Kidney (tissue), 14 donors: Measurements from ENCODE around the gene PLCL2. TPM values are rescaled to one million over a fixed set of nuclear protein-coding genes. Genes with fewer than 3 reads are reported as not detected.

Source experiments
- DNase-seq, 5 donors: peaks; one replicate each; pipeline ENCODE4 v3.0.0-alpha.2; 2013 to 2020
- FAIRE-seq: peaks from 2 replicates; lab custom pipeline; 2012; peaks lifted over from hg19 to GRCh38; lab: Jason Lieb, UNC
- H3K27ac ChIP-seq, 2 donors: one replicate each; pipeline ENCODE4 v1.7.0; 2013; ENCODE audit warnings: low read depth in 2 of 2, low read length in 2 of 2, inconsistent platforms in 1 of 2
- H3K27me3 ChIP-seq: one replicate; pipeline ENCODE4 v1.7.1; 2013; ENCODE audit warnings: low read length, inconsistent platforms; ENCODE audit not compliant: control insufficient read depth, insufficient read depth
- H3K36me3 ChIP-seq, 3 donors: one replicate each; pipeline versions ENCODE4 v1.7.0 to v1.7.1; 2013; ENCODE audit warnings: low read length in 3 of 3, control low read depth in 1 of 3, inconsistent platforms in 1 of 3; ENCODE audit not compliant: insufficient read depth in 3 of 3, control insufficient read depth in 2 of 3
- H3K4me1 ChIP-seq, 3 donors: one replicate each; pipeline versions ENCODE4 v1.7.0 to v1.7.1; 2013; ENCODE audit warnings: low read length in 3 of 3, inconsistent platforms in 1 of 3, low read depth in 1 of 3; ENCODE audit not compliant: control insufficient read depth in 2 of 3, insufficient read depth in 2 of 3
- H3K4me3 ChIP-seq, 3 donors: one replicate each; pipeline versions ENCODE4 v1.7.0 to v1.8.1; 2013; ENCODE audit warnings: low read length in 3 of 3, control low read depth in 1 of 3, inconsistent platforms in 1 of 3
- H3K9ac ChIP-seq, 3 donors: one replicate each; pipeline versions ENCODE4 v1.7.0 to v1.7.1; 2013; ENCODE audit warnings: low read length in 3 of 3, control low read depth in 1 of 3, inconsistent platforms in 1 of 3
- H3K9me3 ChIP-seq, 3 donors: one replicate each; pipeline versions ENCODE4 v1.7.0 to v1.7.1; 2013; ENCODE audit warnings: low read length in 3 of 3, control low read depth in 1 of 3, inconsistent platforms in 1 of 3; ENCODE audit not compliant: control insufficient read depth in 2 of 3, insufficient read depth in 1 of 3
- intact Hi-C: fragments of 100-400 bp; cut with DNase I; formaldehyde crosslinking; loops from one replicate; pipeline ENCODE4 v1.11.1; 2022
- polyA plus RNA-seq: library from polyadenylated mRNA; stranded (reverse); fragments of 350-450 nt; fragmentation: Illumina TruSeq; extraction: RNeasy Lipid Tissue Mini Kit (QIAGEN cat#74804); gene quantifications from one replicate; pipeline ENCODE4 v1.2.3, GENCODE V29; 2014; ENCODE audit warnings: low read depth, low replicate concordance; ENCODE audit not compliant: insufficient read depth
- total RNA-seq: library from RNA; stranded (reverse); fragmentation: NEBNext Ultra II Directional; extraction: Animal tissue kit (Norgen Biotek cat#: 25700); gene quantifications from one replicate; pipeline ENCODE4 v1.2.1, GENCODE V29; 2021
- TF ChIP-seq, protein P1 (sequence below): IDR thresholded peaks from 3 replicates; pipeline ENCODE4 v1.5.1; 2012; ENCODE audit warnings: mild to moderate bottlenecking, moderate library complexity, borderline replicate concordance; ENCODE audit not compliant: insufficient read depth; ENCODE audit errors: extremely low read depth
- donor health status: control.
- donor health status: control.
- donor health status: control.
- donor health status: control.
- donor health status: control.
- donor health status: DM: yes; HTN: yes; CAD: no.
- donor health status: Normal renal cell carcinoma (clear cell type).

Gene PLCL2
- total and polyA plus RNA-seq, 2 donors from 2014 or later: 10.5 to 19.1 TPM

DNA sequence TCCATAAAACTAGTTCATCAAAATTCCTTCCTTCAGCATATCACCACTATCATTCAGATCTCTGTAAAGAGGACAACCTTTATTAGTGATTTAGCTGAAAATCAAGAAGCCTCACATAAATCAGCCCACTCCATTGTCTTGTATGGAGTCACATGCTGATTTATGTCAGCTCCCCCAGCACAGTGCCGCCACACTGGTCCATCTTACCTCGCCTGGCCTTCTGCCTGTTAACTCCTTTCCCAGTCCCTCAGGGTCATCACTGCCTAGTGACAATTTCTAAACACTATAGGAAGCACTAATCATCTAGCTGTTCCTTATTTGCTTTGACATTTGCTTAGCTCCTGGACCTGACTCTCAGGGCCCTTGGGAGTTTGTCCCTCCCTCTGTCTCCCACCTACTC is 75.4 kb downstream of the PLCL2 start:
- no peaks in the 10 kb centered on the region for H3K4me1 ChIP-seq
- H3K27ac ChIP-seq: no peak overlapping the region
- H3K9me3 ChIP-seq: no peaks in the 10 kb centered on the region
- no peak for FAIRE-seq
- H3K4me3 ChIP-seq: no peak overlapping the region
- DNase-seq: no peak
- TF ChIP-seq, protein P1, sequence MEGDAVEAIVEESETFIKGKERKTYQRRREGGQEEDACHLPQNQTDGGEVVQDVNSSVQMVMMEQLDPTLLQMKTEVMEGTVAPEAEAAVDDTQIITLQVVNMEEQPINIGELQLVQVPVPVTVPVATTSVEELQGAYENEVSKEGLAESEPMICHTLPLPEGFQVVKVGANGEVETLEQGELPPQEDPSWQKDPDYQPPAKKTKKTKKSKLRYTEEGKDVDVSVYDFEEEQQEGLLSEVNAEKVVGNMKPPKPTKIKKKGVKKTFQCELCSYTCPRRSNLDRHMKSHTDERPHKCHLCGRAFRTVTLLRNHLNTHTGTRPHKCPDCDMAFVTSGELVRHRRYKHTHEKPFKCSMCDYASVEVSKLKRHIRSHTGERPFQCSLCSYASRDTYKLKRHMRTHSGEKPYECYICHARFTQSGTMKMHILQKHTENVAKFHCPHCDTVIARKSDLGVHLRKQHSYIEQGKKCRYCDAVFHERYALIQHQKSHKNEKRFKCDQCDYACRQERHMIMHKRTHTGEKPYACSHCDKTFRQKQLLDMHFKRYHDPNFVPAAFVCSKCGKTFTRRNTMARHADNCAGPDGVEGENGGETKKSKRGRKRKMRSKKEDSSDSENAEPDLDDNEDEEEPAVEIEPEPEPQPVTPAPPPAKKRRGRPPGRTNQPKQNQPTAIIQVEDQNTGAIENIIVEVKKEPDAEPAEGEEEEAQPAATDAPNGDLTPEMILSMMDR: no peak
- H3K27me3 ChIP-seq: no peaks in the 10 kb centered on the region
- no peaks in the 10 kb centered on the region for H3K36me3 ChIP-seq
- H3K9ac ChIP-seq: no peak overlapping the region
- intact Hi-C loops: no loop called here

- FAIRE-seq: no peak
- no peak overlapping the region for H3K27ac ChIP-seq
Measured at GRCh38 chr3:16961621-16962205, 77.0 kb downstream of the PLCL2 start.

GRCh38 chr3:16975083-16975482 is 90.3 kb downstream of the PLCL2 start:
- TF ChIP-seq, protein P1: no peak
- H3K27ac ChIP-seq: no peak overlapping the region
- no peaks in the 10 kb centered on the region for H3K36me3 ChIP-seq
- no peaks in the 10 kb centered on the region for H3K27me3 ChIP-seq
- DNase-seq: no peak
- H3K9ac ChIP-seq: no peak overlapping the region
- H3K4me1 ChIP-seq: no peaks in the 10 kb centered on the region
- H3K4me3 ChIP-seq: no peak overlapping the region
- no peaks in the 10 kb centered on the region for H3K9me3 ChIP-seq
- intact Hi-C loops: no loop called here
- no peak for FAIRE-seq

More at GRCh38 chr3:16961621-16962205, 77.0 kb downstream of the PLCL2 start:
- Histone ChIP-seq H3K27me3 (no peaks in the 10 kb centered on the region), H3K9me3 (no peaks in the 10 kb centered on the region), H3K36me3 (no peaks in the 10 kb centered on the region), H3K4me3 (no peak overlapping the region), H3K9ac (no peak overlapping the region), H3K4me1 (no peaks in the 10 kb centered on the region)
- intact Hi-C loops: no loop called here
- DNase-seq: no peak
- TF ChIP-seq, protein P1: no peak
